NCI-H526 (cell line): Measurements from ENCODE around the gene MYO16.

Experiments
- DNase-seq, 2 experiments: peaks; one replicate each; lab custom pipeline; 2025; lab: John Stamatoyannopoulos, UW

The MYO16 gene

GRCh38 chr13:108797354-108797753 lies 167.9 kb downstream of the MYO16 start:
- DNase-seq = no peak

GRCh38 chr13:108807841-108808240 lies 178.4 kb downstream of the MYO16 start:
- no peak for DNase-seq

DNA sequence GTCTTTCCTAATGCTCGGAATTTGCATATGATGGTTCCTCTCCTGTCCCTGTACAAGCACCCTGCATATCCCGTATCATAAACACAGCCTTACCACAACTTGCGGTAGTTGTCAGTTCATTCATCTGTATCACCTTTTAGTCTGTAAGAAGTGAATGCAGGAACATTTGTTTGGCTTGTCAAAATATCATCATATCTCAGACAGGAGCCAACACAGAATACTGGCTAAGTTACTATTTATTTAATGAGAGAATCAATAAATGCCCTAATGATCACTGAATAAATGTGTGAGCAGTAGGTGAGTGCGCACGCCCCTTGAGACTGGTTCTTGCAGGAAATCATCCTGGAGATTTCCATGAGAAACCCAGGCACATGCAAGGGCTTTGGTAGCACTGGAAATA lies 182.8 kb downstream of the MYO16 start:
- peak; percentile 77 to 83 for DNase-seq

DNA sequence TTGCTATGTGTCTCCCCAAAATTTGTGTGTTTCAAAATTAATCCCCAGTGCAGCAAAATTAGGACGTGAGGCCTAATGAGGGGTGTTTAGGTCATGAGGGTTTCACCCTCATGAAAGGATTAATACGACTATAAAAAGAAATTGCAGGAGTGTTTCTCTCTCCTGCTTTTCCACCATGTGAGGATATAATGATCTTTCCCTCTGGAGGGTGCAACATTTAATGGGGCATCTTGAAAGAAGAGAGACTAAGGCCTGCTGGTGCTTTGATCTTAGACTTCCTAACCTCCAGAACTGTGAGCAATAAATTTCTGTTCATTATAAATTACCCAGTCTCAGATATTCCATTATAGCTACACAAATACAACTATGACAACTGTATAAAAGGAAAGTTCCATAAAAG lies 183.2 kb downstream of the MYO16 start:
- no peak for DNase-seq

DNA sequence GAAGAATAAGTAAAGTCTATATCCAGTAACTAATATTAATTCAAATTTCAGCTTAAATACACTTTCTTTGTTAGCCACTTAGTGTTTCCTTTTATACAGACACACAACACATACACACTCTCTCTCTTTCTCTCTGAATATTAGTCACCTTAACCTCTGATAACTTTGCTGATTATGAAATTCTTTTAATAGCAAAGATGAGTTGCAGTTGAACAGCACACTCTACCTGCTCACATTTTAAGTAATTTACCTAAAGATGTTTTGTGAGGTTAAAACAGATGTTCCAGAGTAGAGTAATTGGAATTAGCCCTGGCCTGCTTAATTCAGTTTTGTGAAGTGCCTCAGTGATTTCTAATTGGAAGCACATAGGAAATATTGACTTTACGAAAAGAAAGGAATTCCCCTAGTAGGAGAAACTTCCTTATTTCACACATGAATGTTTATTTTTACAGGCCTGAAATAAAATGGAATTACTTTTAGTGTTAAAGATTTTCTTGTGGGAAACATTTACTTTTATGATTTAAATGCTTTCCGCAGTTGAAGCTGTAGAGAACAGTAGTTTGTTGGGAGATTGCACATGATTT lies 184.3 kb downstream of the MYO16 start:
- no peak for DNase-seq

GRCh38 chr13:108816375-108816774 lies 187.0 kb downstream of the MYO16 start:
- DNase-seq = no peak

DNA sequence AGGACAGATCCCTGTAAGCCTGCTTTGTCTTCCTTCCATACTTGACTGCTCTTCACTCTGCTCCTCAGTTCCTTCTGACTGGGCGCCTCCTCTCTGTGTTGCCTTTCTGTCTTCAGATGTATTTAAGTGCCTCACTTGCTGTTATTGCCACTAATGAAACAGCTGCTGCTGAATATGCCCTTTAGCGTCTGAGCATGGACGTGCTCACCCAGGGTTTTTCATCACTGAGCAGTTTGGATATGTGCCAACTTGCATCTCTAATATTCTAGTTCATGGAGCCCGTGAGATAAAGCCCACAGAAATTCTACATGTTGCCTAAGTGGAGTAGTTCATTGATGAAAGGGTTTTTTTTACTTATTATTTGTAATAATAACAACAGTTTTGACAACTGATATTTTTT lies 198.2 kb downstream of the MYO16 start:
- no peak for DNase-seq

DNA sequence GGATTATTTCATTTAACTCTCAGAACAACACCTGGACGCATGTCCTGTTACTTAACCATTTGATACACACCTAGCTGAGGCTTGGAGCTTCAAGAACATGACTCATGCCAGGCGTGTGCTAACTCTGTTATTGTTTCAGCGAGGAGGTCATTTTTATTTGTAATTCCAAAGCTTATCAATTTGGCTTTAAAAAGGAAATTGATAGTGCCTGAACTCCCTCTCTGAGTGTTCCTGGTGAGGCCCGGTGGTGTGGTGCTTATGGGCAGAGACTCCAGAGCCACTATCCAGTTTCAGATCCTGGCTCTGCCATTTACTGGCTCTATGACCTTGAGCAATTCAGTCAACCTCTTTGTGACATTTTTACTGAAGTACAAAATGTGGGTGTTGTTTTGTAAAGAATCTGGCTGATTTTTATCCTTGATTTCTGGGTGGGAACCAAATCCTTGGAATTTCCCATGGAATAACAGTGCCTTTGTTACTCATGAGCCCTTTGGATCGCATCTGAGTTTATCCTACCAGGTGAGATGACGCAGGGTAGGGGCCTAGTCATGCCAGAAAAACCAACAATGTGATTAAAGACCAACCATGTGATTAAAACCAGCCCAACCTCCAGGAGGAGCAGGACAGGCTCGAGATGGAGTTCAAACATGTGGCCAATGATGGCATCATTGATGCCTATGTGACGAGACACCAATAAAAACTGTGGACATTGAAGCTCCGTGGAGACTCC lies 198.8 kb downstream of the MYO16 start:
- DNase-seq = no peak

- DNase-seq = no peak
Measured at GRCh38 chr13:108830916-108831315, 201.5 kb downstream of the MYO16 start.

DNA sequence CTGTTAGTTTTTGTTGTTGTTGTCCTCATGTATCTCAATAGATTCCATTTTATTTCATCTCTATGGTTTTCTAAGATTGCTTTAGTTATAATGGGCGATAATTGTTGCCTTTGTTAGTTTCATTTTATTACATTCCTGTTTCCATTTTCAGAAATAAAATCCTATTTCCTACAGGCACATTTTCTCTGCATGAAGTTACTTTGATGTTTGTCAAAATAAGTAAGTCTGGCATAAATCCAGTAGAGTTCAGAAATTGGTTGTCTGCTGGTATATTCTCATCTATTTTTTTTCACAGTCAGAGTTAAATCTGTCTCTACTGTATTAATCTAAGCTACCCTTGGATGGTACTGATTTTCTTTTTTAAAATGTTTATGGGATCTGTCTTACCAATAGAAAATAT lies 204.1 kb downstream of the MYO16 start:
- DNase-seq = no peak

GRCh38 chr13:108834193-108834592 lies 204.8 kb downstream of the MYO16 start:
- no peak for DNase-seq

DNA sequence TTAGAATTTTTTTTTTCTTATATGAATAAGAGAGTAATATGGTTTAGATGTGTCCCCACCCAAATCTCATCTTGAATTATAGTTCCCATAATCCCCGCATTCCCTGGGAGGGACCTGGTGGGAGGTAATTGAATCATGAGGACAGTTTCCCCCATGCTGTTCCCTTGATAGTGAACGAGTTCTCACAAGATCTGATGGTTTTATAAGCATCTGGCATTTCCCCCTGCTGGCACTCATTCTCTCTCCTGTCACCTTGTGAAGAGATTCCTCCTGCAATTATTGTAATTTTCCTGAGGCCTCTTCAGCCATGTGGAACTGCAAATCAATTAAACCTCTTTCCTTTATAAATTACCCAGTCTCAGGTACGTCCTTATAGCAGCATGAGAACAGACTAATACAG lies 205.7 kb downstream of the MYO16 start:
- no peak for DNase-seq

DNA sequence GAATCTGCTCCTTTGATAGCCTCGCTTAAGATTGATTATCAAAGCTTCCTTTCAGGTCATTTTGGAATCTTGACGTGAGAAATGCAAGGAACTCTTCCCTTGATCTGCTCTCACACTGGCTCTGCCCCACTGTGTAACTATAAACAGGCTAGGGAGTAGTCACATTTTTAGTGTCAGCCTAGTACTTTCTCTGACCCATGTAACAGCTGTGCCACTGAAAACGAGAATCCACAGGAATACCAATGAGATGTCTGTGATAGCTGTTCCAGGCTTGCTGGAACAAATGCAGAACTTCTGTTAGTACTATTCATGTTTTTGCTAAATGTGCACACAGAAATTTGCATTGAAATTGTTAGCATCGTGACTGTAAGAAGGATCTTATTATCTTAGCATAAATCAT lies 221.3 kb downstream of the MYO16 start:
- no peak for DNase-seq

GRCh38 chr13:108851660-108852059 lies 222.2 kb downstream of the MYO16 start:
- DNase-seq = no peak

- no peak for DNase-seq
Measured at GRCh38 chr13:108853031-108853430, 223.6 kb downstream of the MYO16 start.

DNA sequence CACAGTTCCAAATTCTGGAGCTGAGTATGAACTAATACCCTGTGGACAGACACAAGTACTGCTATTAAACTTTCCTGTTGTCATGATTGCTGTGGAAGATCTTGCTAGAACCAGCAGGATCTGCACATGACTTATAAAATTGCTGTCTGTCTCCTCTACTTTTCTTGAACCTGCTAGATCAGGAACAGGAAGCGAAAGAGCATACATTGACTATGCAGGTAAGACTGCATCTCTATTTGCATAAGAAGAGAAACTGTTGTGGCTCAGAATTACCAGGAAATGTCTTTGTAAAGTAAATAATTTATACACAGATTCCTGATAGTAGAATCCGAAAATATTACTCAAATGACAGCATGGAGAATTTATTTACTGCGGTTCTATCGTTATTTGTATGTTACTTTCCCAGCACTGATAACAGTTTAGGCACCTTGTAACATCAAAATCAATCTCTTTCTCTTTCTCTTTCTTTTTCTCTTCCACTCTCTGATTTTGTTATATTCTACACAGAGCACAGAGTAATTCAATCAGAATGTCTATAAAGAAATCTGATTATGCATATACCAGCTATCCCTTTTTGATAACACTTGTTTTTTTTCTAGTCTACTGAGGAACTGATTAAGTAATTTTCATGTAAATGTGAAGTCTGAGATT lies 226.5 kb downstream of the MYO16 start:
- DNase-seq = peak in 1 of 2 experiments; percentile 3

GRCh38 chr13:108858676-108859075 lies 229.3 kb downstream of the MYO16 start:
- no peak for DNase-seq

- no peak for DNase-seq
Measured at GRCh38 chr13:108859197-108860012, 230.0 kb downstream of the MYO16 start.

DNA sequence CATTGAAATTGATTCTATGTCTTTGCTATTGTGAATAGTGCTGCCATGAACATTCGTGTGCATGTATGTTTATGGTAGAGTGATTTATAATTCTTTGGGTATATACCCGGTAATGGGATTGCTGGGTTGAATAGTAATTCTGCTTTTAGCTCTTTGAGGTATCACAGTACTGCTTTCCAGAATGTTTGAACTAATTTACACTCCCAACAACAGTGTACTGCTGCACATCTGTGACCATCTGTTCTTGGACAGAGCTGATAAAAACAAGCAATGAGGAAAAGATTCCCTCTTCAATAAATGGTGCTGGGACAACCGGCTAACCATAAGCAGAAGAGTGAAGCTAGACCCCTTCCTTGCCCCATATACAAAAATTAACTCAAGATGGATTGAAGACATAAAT lies 231.0 kb downstream of the MYO16 start:
- DNase-seq = no peak

GRCh38 chr13:108877300-108877699 lies 247.9 kb downstream of the MYO16 start:
- no peak for DNase-seq

GRCh38 chr13:108878732-108879131 lies 249.3 kb downstream of the MYO16 start:
- DNase-seq = no peak

DNA sequence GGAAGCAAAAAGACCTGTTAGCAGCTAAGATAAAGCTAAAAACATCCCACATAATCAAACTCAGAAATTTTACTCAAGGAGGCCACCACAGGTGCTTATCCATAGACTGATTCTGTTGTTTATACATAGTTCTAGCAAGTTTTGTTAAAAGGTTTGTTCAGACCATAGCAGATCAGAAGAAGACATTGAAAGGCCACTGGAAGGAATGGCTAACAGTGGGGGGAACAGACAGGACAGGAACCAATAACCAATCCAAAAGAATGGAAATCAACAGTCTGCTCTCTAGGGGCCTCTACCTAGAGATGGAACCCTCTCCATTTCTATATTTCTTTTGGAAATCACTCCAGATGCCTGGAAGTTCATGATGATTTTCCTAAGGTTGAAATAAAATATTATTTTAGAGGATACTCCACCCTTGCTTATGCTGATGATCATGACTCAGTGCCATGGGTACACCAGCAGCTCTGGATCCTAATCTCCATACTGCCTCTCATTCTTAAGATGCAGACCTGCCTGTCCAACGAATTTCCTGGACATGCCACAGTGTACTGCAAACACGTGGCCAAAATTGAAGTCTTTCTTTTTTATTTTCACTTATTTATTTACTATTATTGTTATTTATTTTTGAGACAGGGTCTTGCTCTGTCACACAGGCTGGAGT lies 260.0 kb downstream of the MYO16 start:
- no peak for DNase-seq
